GM20000 (cell line): ENCODE measurements around the gene CACNA1S.

Experiments
- DNase-seq: peaks from one replicate; pipeline ENCODE4 v3.0.0; 2012; ENCODE audit warnings: low spot score
- TF ChIP-seq, protein P1 (sequence below): IDR thresholded peaks from 2 replicates; pipeline ENCODE4 v1.5.1; 2012; ENCODE audit warnings: mild to moderate bottlenecking, control low read depth; ENCODE audit errors: extremely low read depth, missing control alignments

CACNA1S gene

DNA sequence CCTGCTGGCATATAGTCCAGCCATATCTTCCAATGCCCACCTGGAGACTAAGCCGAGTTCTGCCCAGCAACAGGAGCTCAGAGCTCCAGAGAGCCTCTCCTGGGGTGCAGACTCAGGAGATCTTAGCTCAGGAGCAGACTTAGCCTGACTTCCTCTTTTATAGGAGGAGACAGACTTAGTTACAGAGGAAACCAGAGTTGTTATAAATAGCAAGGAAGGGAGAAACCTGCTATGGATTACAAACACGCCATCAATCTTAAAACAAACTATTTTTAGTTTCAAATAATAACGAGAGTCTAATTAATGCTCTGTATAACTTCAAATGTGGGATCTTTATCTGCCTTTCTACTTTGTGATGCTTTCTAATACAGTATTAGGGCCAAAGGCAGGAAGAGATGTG, 85.4 kb downstream of the CACNA1S start:
- TF ChIP-seq, protein P1, sequence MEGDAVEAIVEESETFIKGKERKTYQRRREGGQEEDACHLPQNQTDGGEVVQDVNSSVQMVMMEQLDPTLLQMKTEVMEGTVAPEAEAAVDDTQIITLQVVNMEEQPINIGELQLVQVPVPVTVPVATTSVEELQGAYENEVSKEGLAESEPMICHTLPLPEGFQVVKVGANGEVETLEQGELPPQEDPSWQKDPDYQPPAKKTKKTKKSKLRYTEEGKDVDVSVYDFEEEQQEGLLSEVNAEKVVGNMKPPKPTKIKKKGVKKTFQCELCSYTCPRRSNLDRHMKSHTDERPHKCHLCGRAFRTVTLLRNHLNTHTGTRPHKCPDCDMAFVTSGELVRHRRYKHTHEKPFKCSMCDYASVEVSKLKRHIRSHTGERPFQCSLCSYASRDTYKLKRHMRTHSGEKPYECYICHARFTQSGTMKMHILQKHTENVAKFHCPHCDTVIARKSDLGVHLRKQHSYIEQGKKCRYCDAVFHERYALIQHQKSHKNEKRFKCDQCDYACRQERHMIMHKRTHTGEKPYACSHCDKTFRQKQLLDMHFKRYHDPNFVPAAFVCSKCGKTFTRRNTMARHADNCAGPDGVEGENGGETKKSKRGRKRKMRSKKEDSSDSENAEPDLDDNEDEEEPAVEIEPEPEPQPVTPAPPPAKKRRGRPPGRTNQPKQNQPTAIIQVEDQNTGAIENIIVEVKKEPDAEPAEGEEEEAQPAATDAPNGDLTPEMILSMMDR: no peak
- DNase-seq: no peak

DNA sequence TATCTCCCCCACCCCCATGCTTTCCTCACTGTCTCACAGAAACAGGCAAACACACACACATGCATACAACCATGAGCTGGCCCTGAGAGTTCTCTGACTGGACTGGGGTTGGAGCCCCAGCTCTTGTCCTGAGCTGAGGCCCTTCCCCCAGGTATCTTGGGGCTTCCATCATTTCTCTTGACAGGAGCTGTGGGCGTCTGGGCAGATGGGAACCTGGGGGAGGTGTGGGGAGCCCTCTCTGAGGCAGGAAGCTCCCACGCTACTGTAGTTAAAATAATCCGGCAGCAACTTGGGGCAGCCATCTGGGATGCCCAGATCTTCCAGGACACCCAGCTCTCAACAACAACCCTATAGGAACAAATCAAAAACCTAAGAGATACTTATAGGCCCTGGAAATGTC, 86.0 kb downstream of the CACNA1S start:
- no peak for DNase-seq
- TF ChIP-seq, protein P1: no peak

DNA sequence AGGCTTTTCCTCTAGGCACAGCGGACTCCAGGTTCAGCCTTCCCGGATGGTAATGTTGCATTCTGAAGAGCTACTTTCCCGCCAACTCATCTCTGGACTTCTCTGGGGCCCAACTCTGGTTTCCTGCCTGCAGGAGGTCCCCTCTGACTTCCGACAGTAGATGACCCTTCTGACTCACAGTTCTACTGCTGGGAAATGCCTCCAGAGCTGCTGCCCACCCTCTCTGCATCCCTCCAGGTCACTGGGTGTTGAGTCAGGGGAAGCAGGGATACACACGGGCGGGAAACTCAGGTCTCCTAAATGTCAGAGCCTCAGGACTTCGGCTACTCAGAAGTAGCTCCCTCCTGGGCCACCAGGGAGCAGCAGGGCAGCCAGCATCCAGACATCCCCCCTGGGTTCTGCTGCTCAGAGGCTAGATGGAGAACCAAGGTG, 86.6 kb downstream of the CACNA1S start:
- DNase-seq: peak; percentile 58
- TF ChIP-seq, protein P1: no peak

DNA sequence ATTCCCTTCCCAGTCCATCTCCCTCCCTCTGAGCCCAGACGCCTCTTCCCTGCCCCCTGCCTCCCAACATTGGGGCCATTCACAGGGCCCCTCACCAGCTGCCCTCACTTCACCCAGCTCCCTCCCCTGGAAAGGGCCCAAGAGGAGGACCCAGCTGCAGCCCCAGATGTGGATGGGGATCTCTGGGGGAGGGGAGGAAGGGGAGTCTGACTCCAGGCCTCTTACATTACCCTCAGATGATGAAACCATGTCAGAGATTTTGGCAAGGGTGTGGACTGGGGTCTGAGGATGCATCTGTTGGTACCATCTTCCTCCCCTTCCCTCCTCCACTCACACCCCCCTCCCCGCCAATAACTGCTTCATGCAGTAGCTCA, 87.6 kb downstream of the CACNA1S start:
- no peak for DNase-seq
- TF ChIP-seq, protein P1: no peak

DNA sequence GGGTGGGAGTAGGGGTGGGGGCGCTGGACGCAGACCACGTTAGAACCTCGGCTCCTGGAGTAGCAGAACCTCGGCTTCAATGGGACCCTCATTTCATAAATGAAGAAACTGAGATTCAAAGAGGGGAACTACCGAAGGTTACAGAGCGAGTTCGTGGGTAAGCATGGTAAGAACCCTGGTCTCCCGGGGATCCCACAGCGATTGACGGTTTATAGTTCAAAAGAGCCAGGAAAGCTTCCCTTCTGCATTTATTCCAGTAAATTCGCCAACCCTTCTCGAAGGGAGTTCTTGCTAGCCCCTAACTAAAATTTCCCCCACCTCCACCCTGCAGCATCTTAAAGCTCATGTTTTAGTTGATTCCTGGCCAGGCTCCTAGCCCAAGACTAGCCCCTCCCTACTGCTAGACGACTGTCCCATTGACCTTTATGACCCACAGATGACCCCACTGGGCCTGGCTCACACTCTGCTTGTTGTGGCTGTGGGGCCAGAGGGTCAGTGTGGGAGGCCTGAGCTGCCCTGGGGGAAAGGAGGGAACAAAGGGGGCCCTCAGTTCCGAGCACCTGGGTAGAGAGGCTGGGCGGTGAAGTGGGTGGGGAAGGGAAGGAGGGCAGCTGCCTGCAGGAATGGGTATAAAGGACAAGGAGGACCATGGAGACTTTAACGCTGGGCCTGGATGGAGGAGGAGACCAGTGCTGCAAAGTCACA, 88.2 kb downstream of the CACNA1S start:
- TF ChIP-seq, protein P1: no peak
- no peak for DNase-seq

DNA sequence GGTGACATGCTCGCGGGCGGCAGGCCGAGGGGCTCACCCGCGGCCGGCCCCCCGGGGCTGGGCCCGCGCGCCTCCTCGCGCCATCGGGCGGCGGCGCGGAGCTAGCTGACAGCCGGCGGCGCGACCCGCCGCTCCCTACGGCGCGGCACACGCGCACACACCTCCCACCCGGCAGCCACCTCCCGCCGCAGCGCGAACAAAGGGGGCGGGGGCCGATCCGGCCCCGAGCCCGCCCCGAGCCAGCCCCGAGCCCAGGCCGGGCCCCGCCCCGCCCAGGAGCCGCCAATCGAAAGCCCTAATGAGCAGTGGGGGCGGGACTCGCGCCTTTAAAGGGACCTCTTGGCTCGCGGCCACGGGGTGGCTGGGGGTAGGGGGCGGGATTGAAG, 88.7 kb downstream of the CACNA1S start, which contains the start of gene KIF21B:
Gene KIF21B (minus strand): TSS at position 198 of the 386 bp plus-strand sequence. CDS start 331 bp downstream, outside the sequence.
- DNase-seq: peak; percentile 96
- TF ChIP-seq, protein P1: no peak

DNA sequence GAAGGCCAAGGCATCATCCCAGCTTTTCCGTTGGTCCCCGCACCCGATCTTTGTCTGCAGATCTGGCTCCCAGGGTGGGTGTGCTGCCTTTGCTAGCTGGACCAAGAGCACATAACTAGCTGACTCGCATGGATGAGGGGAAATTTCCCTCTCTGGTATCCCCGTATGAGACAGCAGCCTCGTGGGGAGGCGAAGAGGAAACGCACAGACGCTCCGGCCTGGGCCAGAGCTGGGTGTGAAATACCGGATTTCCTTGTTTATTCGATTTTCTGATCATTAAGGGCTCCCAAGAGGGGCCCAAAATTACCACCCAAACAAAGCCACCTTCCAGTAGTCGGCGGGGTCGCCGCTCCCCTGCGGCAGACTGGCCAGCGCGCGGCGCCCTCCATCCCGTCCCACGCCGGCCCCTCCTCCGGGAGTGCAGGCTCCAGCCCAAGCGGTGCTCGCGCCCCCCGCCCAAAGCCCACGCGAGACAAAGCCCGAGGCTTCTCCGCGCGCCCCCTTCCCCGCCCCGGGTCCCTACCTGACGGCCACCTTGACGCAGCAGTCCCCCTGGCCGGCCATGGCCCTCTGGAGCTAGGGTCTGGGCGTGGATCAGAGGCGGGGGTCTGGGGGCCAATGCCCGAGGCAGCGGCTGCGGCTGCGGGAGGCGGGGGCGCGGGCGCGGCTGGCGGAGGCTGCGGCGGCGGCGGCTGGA, 89.3 kb downstream of the CACNA1S start:
- TF ChIP-seq, protein P1: peak; percentile 19
- DNase-seq: no peak
